B cell (primary cell): ENCODE data around the gene GIMAP8. TPM values are rescaled to one million over a fixed set of nuclear protein-coding genes. Genes with fewer than 3 reads are reported as not detected.

ENCODE experiments used
- ATAC-seq: fragments of 200-7000 bp; cut with Tn5 transposase; one replicate; pipeline ENCODE4 v1.10.0; 2021; ENCODE audit warnings: low read depth, mild to moderate bottlenecking, moderate number of reproducible peaks, moderate library complexity
- CTCF ChIA-PET: fragments of 350-600 bp; sonication (Branson Sonifier 250); formaldehyde crosslinking; loops from one replicate; lab custom pipeline; 2021; ENCODE audit warnings: antibody characterized with exemption, inconsistent platforms; lab: Charles Lee
- POLR2A ChIA-PET: fragments of 350-600 bp; sonication (Branson Sonifier 250); formaldehyde crosslinking; loops from one replicate; lab custom pipeline; 2021; ENCODE audit warnings: antibody characterized with exemption; lab: Charles Lee
- DNase-seq: peaks from one replicate; pipeline ENCODE4 v3.0.0; 2013
- H2AFZ ChIP-seq: 2 replicates; pipeline ENCODE4 v1.6.1; 2012; ENCODE audit warnings: mild to moderate bottlenecking, low read depth, low read length; ENCODE audit not compliant: insufficient read depth, poor library complexity, severe bottlenecking
- H3K27ac ChIP-seq, 2 donors: 1 replicate in 1 of 2; 2 replicates in 1 of 2; pipeline ENCODE4 v1.5.1; 2012 to 2013; ENCODE audit warnings: low read length in 2 of 2, mild to moderate bottlenecking in 2 of 2, moderate library complexity in 1 of 2
- H3K27me3 ChIP-seq, 4 experiments: fragments of 200-600 bp in 1 of 4; sonication (generic) in 1 of 4; replicated peaks in 1 of 4; 1 replicate in 2 of 4; 2 replicates in 2 of 4; pipeline versions ENCODE4 v1.6.1 to v1.7.0; 2013 to 2016; ENCODE audit warnings: low read length in 3 of 4, mild to moderate bottlenecking in 2 of 4, mixed read lengths in 1 of 4, moderate library complexity in 1 of 4; ENCODE audit not compliant: insufficient read depth in 4 of 4, control insufficient read depth in 3 of 4; ENCODE audit errors: control extremely low read depth in 1 of 4
- H3K36me3 ChIP-seq, 2 experiments: replicated peaks in 1 of 2; 1 replicate in 1 of 2; 2 replicates in 1 of 2; pipeline versions ENCODE4 v1.6.1 to v1.7.1; 2013; ENCODE audit warnings: low read length in 1 of 2; ENCODE audit not compliant: insufficient read depth in 2 of 2, control insufficient read depth in 1 of 2; ENCODE audit errors: control extremely low read depth in 1 of 2, extremely low read depth in 1 of 2
- H3K4me1 ChIP-seq, 2 donors: fragments of 200-600 bp in 1 of 2; sonication (generic) in 1 of 2; 1 replicate in 1 of 2; 2 replicates in 1 of 2; pipeline versions ENCODE4 v1.5.1 to v1.6.1; 2013 to 2017; ENCODE audit warnings: low read length in 2 of 2; ENCODE audit not compliant: control insufficient read depth in 2 of 2, insufficient read depth in 2 of 2
- H3K4me2 ChIP-seq: replicated peaks from 2 replicates; pipeline ENCODE3; 2012; ENCODE audit warnings: mild to moderate bottlenecking, low read depth, low read length; ENCODE audit not compliant: poor library complexity, severe bottlenecking
- H3K4me3 ChIP-seq, 5 experiments: fragments of 200-600 bp in 1 of 5; sonication (generic) in 1 of 5; 1 replicate in 3 of 5; 2 replicates in 2 of 5; pipeline versions ENCODE4 v1.5.1 to v1.7.0; 2011 to 2016; ENCODE audit warnings: low read length in 4 of 5, mild to moderate bottlenecking in 4 of 5, low read depth in 2 of 5, control low read depth in 1 of 5, moderate library complexity in 1 of 5; ENCODE audit not compliant: insufficient read depth in 1 of 5; ENCODE audit errors: control extremely low read depth in 1 of 5, extremely low read depth in 1 of 5
- H3K79me2 ChIP-seq: fragments of 200-600 bp; sonication (generic); one replicate; pipeline ENCODE4 v1.6.0; 2016; ENCODE audit warnings: low read length; ENCODE audit not compliant: control insufficient read depth, insufficient read depth
- H3K9ac ChIP-seq: fragments of 200-600 bp; sonication (generic); 2 replicates; pipeline ENCODE4 v1.6.1; 2017; ENCODE audit warnings: mild to moderate bottlenecking, low read length, moderate library complexity
- H3K9me3 ChIP-seq, 3 donors: one replicate each; pipeline versions ENCODE4 v1.6.1 to v1.7.1; 2013; ENCODE audit warnings: low read length in 2 of 3; ENCODE audit not compliant: control insufficient read depth in 2 of 3, insufficient read depth in 1 of 3; ENCODE audit errors: control extremely low read depth in 1 of 3
- H4K20me1 ChIP-seq: 2 replicates; pipeline ENCODE4 v1.6.0; 2012; ENCODE audit warnings: mild to moderate bottlenecking, low read length; ENCODE audit not compliant: insufficient read depth, control insufficient read depth, poor library complexity, severe bottlenecking
- H3K27ac Mint-ChIP-seq: one replicate; pipeline ENCODE4 v1.8.0; 2021; ENCODE audit warnings: mixed read lengths
- H3K27me3 Mint-ChIP-seq: one replicate; pipeline ENCODE4 v1.8.0; 2021; ENCODE audit warnings: mixed read lengths
- H3K4me1 Mint-ChIP-seq: one replicate; pipeline ENCODE4 v1.8.0; 2021; ENCODE audit warnings: mixed read lengths
- H3K4me3 Mint-ChIP-seq: one replicate; pipeline ENCODE4 v1.8.0; 2021; ENCODE audit warnings: mixed read lengths
- H3K9me3 Mint-ChIP-seq: one replicate; pipeline ENCODE4 v1.8.0; 2022; ENCODE audit warnings: mixed read lengths; ENCODE audit not compliant: insufficient read depth
- EZH2 ChIP-seq: IDR thresholded peaks from 2 replicates; pipeline ENCODE4 v1.6.1; 2012; ENCODE audit warnings: borderline replicate concordance, low read depth, mild to moderate bottlenecking, moderate library complexity, low read length; ENCODE audit not compliant: insufficient read depth, poor library complexity, severe bottlenecking
- WGBS: methylation state at CpG from one replicate; pipeline ENCODE4 v1.1.5; 2013; ENCODE audit warnings: missing lambda C conversion rate; ENCODE audit not compliant: insufficient coverage; 5-methylcytosine and 5-hydroxymethylcytosine counted together
- intact Hi-C: fragments of 100-400 bp; cut with micrococcal nuclease; formaldehyde crosslinking; loops from one replicate; pipeline ENCODE4 v1.10.0; 2022
- polyA plus RNA-seq: library from polyadenylated mRNA; depleted of rRNA; stranded (reverse); fragments of >200 nt; gene quantifications from 2 replicates; pipeline ENCODE4 v1.2.3, GENCODE V29; 2012
- total RNA-seq, 2 donors: library from RNA; stranded (reverse); fragments of 120-200 nt in 1 of 2; gene quantifications; 1 replicate in 1 of 2; 2 replicates in 1 of 2; pipeline versions ENCODE4 v1.2.3 to v1.2.4, GENCODE V29; 2013 to 2022
- TF ChIP-seq, protein P1 (sequence below): fragments of 200-600 bp; IDR thresholded peaks from one replicate; pipeline ENCODE4 v1.8.0; 2022; ENCODE audit warnings: antibody characterized with exemption, mild to moderate bottlenecking

The GIMAP8 gene
- total and polyA plus RNA-seq, 2 donors (not counting 1 experiment from before 2014, with no cell fraction given): 0.34 to 0.47 TPM

DNA sequence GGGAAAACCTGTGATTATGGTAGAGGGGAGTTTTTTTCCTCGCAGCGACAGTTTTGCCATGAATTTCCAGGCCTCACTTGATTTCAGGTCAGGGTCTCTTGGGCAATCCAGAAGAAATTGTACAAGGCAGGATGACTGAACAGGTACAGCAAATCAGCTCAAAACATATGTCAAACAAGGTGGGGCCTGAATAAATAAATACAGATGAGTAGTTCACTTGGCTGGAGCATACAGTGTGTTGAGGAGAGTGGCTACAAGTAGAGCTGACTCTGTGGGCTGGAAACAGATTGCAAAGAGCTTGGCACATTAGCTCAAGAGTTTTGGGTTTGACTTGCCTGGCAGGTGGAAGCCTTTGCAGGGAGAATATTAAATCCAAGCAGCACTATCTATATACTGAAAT is 15.0 kb downstream of the GIMAP8 start:
- Histone ChIP-seq H3K9ac (no peak overlapping the region), H3K4me3 (no peak overlapping the region), H2AFZ (no peak overlapping the region), H3K79me2 (no peaks in the 10 kb centered on the region), H3K4me2 (no peak overlapping the region), H3K9me3 (peaks cover 0 to 19% (median 6%) of the 10 kb centered on the region in 3 donors), H3K36me3 (no peaks in the 10 kb centered on the region), H3K4me1 (no peaks in the 10 kb centered on the region), H3K27ac (no peak overlapping the region), H4K20me1 (no peaks in the 10 kb centered on the region), H3K27me3 (peaks cover 0 to 5% (median 0%) of the 10 kb centered on the region in 4 experiments)
- intact Hi-C loops: no loop called here
- Mint-ChIP-seq H3K27me3 (peaks cover 16% of the 10 kb centered on the region), H3K27ac (no peak overlapping the region), H3K4me3 (no peak overlapping the region), H3K4me1 (no peaks in the 10 kb centered on the region), H3K9me3 (peaks cover 20% of the 10 kb centered on the region)
- ChIA-PET POLR2A (interaction anchor here (0.6 kb wide), 1 partner anchor 188 kb away, joined by 4 read pairs; no protein-coding TSS in a partner anchor), CTCF (no interaction called here)
- no peak for ATAC-seq
- WGBS: 95% methylated on average over 2 of the region's 2 CpGs
- TF ChIP-seq, protein P1, sequence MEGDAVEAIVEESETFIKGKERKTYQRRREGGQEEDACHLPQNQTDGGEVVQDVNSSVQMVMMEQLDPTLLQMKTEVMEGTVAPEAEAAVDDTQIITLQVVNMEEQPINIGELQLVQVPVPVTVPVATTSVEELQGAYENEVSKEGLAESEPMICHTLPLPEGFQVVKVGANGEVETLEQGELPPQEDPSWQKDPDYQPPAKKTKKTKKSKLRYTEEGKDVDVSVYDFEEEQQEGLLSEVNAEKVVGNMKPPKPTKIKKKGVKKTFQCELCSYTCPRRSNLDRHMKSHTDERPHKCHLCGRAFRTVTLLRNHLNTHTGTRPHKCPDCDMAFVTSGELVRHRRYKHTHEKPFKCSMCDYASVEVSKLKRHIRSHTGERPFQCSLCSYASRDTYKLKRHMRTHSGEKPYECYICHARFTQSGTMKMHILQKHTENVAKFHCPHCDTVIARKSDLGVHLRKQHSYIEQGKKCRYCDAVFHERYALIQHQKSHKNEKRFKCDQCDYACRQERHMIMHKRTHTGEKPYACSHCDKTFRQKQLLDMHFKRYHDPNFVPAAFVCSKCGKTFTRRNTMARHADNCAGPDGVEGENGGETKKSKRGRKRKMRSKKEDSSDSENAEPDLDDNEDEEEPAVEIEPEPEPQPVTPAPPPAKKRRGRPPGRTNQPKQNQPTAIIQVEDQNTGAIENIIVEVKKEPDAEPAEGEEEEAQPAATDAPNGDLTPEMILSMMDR: no peak
- TF ChIP-seq EZH2: no peak
- DNase-seq: no peak

GRCh38 chr7:150466477-150466876 is 16.0 kb downstream of the GIMAP8 start:
- ATAC-seq (no peak), DNase-seq (no peak)
- no peaks in the 10 kb centered on the region for H3K36me3 ChIP-seq
- Mint-ChIP-seq H3K27ac (no peak overlapping the region), H3K4me1 (no peaks in the 10 kb centered on the region), H3K4me3 (no peak overlapping the region), H3K9me3 (peaks cover 16% of the 10 kb centered on the region), H3K27me3 (peaks cover 16% of the 10 kb centered on the region)
- H3K79me2 ChIP-seq: no peaks in the 10 kb centered on the region
- peaks cover 0 to 13% (median 6%) of the 10 kb centered on the region in 3 donors for H3K9me3 ChIP-seq
- H3K4me3 ChIP-seq: no peak overlapping the region
- peaks cover 0 to 5% (median 0%) of the 10 kb centered on the region in 4 experiments for H3K27me3 ChIP-seq
- intact Hi-C loops: no loop called here
- H3K4me2 ChIP-seq: no peak overlapping the region
- H4K20me1 ChIP-seq: no peaks in the 10 kb centered on the region
- CTCF ChIA-PET: interaction anchor here (1.0 kb wide), 1 partner anchor 17 kb away, joined by 3 read pairs; no protein-coding TSS in a partner anchor
- no peak for TF ChIP-seq EZH2
- TF ChIP-seq, protein P1: no peak
- no peak overlapping the region for H2AFZ ChIP-seq
- WGBS: 96% methylated on average over 6 of the region's 6 CpGs
- H3K27ac ChIP-seq: no peak overlapping the region
- no peaks in the 10 kb centered on the region for H3K4me1 ChIP-seq
- POLR2A ChIA-PET: no interaction called here
- no peak overlapping the region for H3K9ac ChIP-seq
